Measurements from ENCODE around the gene XBP1.
"Not testable (repeated sequence)": the region's sequence is repeated elsewhere in the genome, so short reads cannot be mapped to it uniquely, and the experiment has no call there.

XBP1 gene

GRCh38 chr22:28817919-28818859 lies 17.8 kb upstream of the XBP1 start:
- DNase-seq (ENCODE audit: low read depth in 3 of 3): no peak

- DNase-seq (ENCODE audit: low read depth in 3 of 3): no peak
Observed at GRCh38 chr22:28817064-28817463, 16.7 kb upstream of the XBP1 start.

- no peak for DNase-seq (ENCODE audit: low read depth in 3 of 3)
Observed at GRCh38 chr22:28815729-28816128, 15.4 kb upstream of the XBP1 start.

- DNase-seq (ENCODE audit: low read depth in 3 of 3): no peak
Observed at GRCh38 chr22:28815111-28815510, 14.7 kb upstream of the XBP1 start.

- DNase-seq (ENCODE audit: low read depth in 3 of 3): no peak
Observed at GRCh38 chr22:28813772-28814518, 13.6 kb upstream of the XBP1 start.

GRCh38 chr22:28812516-28812915 lies 12.1 kb upstream of the XBP1 start:
- no peak for DNase-seq (ENCODE audit: low read depth in 3 of 3)

GRCh38 chr22:28810821-28811491 lies 10.6 kb upstream of the XBP1 start:
- no peak for DNase-seq (ENCODE audit: low read depth in 3 of 3)

- DNase-seq (ENCODE audit: low read depth in 3 of 3): no peak
Observed at GRCh38 chr22:28808716-28809355, 8.5 kb upstream of the XBP1 start.

- not testable (repeated sequence) for DNase-seq (ENCODE audit: low read depth in 3 of 3)
Observed at GRCh38 chr22:28805426-28805825, 5.1 kb upstream of the XBP1 start.

GRCh38 chr22:28802595-28803123 lies 2.3 kb upstream of the XBP1 start:
- DNase-seq (ENCODE audit: low read depth in 3 of 3): no peak

GRCh38 chr22:28801845-28802594 lies 1.7 kb upstream of the XBP1 start:
- DNase-seq (ENCODE audit: low read depth in 3 of 3): no peak

GRCh38 chr22:28799606-28800307 lies 612 bp downstream of the XBP1 start:
- no peak for DNase-seq (ENCODE audit: low read depth in 3 of 3)

GRCh38 chr22:28798810-28799605 lies 1.4 kb downstream of the XBP1 start:
- DNase-seq (ENCODE audit: low read depth in 3 of 3): no peak

GRCh38 chr22:28795932-28796856 lies 4.2 kb downstream of the XBP1 start:
- DNase-seq (ENCODE audit: low read depth in 3 of 3): no peak

GRCh38 chr22:28795071-28795693 lies 5.2 kb downstream of the XBP1 start:
- DNase-seq (ENCODE audit: low read depth in 3 of 3): no peak

- DNase-seq (ENCODE audit: low read depth in 3 of 3): no peak
Observed at GRCh38 chr22:28793976-28794584, 6.3 kb downstream of the XBP1 start.

Measured in stimulated activated CD4-positive, alpha-beta T cell treated with anti-CD3 and anti-CD28 coated beads, TNF-alpha, amount 100 ng/mL, for 48 hours (primary cell).